Measurements from ENCODE around the gene HYOU1. TPM values are rescaled to one million over a fixed set of nuclear protein-coding genes. Genes with fewer than 3 reads are reported as not detected.

Gene HYOU1
- total and polyA plus RNA-seq, 10 donors: 12.3 to 131 (median 72.0) TPM

DNA sequence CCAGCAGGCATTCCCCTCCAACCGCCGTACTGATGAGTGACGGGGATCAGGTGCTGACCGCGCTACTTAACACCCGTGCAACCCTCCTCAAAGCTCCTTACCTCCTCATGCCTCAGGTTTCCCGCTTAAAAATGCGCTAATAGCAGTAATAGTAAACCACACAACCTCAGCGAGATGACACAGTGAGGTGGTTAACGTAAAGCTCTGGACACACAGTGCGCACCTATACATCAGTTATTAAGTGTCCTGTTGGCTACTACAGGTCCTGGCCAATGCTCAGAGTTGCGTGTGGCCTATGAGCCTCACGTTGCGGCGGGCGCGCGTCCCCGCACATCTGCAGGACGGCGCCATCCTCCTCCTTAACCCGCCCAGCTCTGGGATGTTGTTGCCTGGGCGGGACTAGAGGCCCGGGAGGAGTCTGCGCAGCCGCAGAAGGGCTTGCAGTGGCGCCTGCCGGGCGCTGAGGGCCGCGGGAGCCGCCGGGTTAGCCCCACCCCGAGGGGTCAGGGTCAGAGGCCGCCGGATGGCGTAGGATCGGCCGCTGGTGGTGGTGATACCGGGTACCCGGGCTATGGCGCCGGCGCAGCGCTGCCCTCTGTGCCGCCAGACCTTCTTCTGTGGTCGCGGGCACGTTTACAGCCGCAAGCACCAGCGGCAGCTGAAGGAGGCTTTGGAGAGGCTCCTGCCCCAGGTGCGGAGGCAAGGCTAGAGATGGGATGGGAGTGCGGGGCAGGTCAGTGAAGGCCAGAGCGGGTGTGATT, 59.2 kb downstream of the HYOU1 start, which contains the start of gene CENATAC:
Gene CENATAC, plus strand, starts transcription at position 512 of the 761 bp plus-strand sequence. Its CDS starts 60 bp downstream, at position 572.
- H3K27ac ChIP-seq: peak within 1 kb of the TSS; percentile 67 to 90 (median 86)
- DNase-seq: peak; percentile 99
- intact Hi-C loops (cut with DNase I; ENCODE audit: low total_unique reads): no loop called here
- H3K4me3 ChIP-seq: peak within 1 kb of the TSS; percentile 62 to 87 (median 81)
- 0 to 1% (median 1%) methylated on average over 32 to 54 of the region's 54 CpGs for WGBS, 5 donors
- H3K36me3 ChIP-seq: peaks cover 0 to 39% (median 22%) of the 10 kb centered on the region in 6 donors
- H3K4me1 ChIP-seq: peaks cover 17 to 53% (median 35%) of the 10 kb centered on the region in 6 donors
- H3K27me3 ChIP-seq (replicated peaks in 1 of 7): no peaks in the 10 kb centered on the region
- no peaks in the 10 kb centered on the region for H3K9me3 ChIP-seq
- TF ChIP-seq POLR2AphosphoS5 (IDR thresholded peaks at IDR 0.05): peak; percentile 92 to 96 (median 95)
- TF ChIP-seq POLR2A (IDR thresholded peaks at IDR 0.05): peak in 1 of 3 donors; percentile 36
- TF ChIP-seq, protein P1, sequence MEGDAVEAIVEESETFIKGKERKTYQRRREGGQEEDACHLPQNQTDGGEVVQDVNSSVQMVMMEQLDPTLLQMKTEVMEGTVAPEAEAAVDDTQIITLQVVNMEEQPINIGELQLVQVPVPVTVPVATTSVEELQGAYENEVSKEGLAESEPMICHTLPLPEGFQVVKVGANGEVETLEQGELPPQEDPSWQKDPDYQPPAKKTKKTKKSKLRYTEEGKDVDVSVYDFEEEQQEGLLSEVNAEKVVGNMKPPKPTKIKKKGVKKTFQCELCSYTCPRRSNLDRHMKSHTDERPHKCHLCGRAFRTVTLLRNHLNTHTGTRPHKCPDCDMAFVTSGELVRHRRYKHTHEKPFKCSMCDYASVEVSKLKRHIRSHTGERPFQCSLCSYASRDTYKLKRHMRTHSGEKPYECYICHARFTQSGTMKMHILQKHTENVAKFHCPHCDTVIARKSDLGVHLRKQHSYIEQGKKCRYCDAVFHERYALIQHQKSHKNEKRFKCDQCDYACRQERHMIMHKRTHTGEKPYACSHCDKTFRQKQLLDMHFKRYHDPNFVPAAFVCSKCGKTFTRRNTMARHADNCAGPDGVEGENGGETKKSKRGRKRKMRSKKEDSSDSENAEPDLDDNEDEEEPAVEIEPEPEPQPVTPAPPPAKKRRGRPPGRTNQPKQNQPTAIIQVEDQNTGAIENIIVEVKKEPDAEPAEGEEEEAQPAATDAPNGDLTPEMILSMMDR (IDR thresholded peaks at IDR 0.05 in 8 of 11, conservative IDR thresholded peaks at IDR 0.05 in 3 of 11): peak in 9 of 11 experiments; percentile 1 to 70 (median 44)

DNA sequence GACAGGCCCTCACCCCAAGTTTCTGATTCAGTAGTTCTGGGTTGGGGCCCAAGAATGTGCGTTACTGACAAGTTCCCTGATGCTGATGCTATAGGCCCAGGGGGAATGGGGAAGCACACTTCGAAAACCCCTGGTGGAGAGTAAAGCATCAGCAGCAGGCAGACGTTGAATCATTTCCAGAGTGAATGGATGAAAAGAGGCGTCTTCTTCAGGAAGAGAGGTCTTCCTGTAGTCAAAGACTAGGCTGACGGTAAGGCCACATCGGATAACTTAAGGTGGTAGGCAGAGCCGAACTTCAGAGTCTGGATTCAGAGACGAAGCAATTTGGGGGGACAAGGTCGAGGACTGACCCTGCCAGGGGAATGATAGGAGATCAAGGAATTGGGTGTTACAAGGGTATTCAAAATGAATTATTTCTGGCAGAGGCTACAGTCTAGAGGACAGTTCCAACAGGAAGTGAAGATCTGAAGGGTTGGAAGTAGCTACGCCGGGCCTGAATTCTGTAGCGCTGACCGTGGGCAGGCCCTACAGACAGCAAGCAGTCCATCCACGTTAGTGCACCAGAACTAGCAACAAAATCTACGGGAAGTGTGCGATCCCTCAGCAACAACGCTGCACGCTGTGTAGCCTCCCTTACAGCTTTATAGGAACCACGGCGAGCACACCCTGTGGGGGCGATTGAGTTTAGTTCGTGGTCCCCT, 59.9 kb downstream of the HYOU1 start:
- Histone ChIP-seq H3K4me1 (peaks cover 17 to 53% (median 35%) of the 10 kb centered on the region in 6 donors), H3K27ac (peak overlapping the region; percentile 67 to 90 (median 86)), H3K9me3 (no peaks in the 10 kb centered on the region), H3K36me3 (peaks cover 0 to 31% (median 15%) of the 10 kb centered on the region in 6 donors), H3K27me3 (replicated peaks in 1 of 7) (no peaks in the 10 kb centered on the region), H3K4me3 (peak overlapping the region; percentile 62 to 87 (median 81))
- intact Hi-C loops (cut with DNase I; ENCODE audit: low total_unique reads): no loop called here
- peak; percentile 73 for DNase-seq
- TF ChIP-seq, protein P1 (IDR thresholded peaks at IDR 0.05 in 8 of 11, conservative IDR thresholded peaks at IDR 0.05 in 3 of 11): peak in 2 of 11 experiments; percentile 19 to 28
- no peak for TF ChIP-seq POLR2A (IDR thresholded peaks at IDR 0.05)
- 6 to 9% (median 8%) methylated on average over 22 of the region's 22 CpGs for WGBS, 5 donors

Small RNA genes lying within 50 kb of the gene (microRNA-seq; reads per million reads assigned to microRNA genes)
- gene MIR3656: 0 to 0.28 (median 0) reads per million in 3 donors

Small RNA genes lying within 50 kb of the gene (small RNA-seq; reads per million reads assigned to genes)
- gene AP003392.2: 0 reads per million in 4 donors
- 0 reads per million in 4 donors for gene RF00017
- gene RF00019: 0 reads per million in 4 donors

Other genes with a start within 250 kb of the HYOU1 start
- 10 to 100 TPM; 25.0 to 66.6 (median 33.2) TPM for gene CXCR5, start 173.3 kb downstream of the HYOU1 start, total RNA-seq
- 10 to 100 TPM; 35.4 to 50.7 (median 39.6) TPM for gene CXCR5, start 173.3 kb downstream of the HYOU1 start, polyA plus RNA-seq
- 10 to 100 TPM; 19.8 to 58.0 (median 39.0) TPM for gene BCL9L, start 131.3 kb downstream of the HYOU1 start, total RNA-seq
- gene BCL9L, start 131.3 kb downstream of the HYOU1 start, polyA plus RNA-seq: 10 to 100 TPM in 1 of 3 donors, 1 to 10 TPM in 2; 2.5 to 14.2 (median 2.6) TPM
- gene UPK2, start 100.9 kb downstream of the HYOU1 start, total RNA-seq: not detected
- under 1 TPM in 2 of 3 donors, not detected in 1; 0.09 to 0.13 TPM for gene UPK2, start 100.9 kb downstream of the HYOU1 start, polyA plus RNA-seq
- not detected for gene FOXR1, start 85.4 kb downstream of the HYOU1 start, total RNA-seq
- not detected for gene FOXR1, start 85.4 kb downstream of the HYOU1 start, polyA plus RNA-seq
- 10 to 100 TPM; 39.2 to 86.2 (median 66.7) TPM for gene CENATAC, start 59.1 kb downstream of the HYOU1 start, total RNA-seq
- 10 to 100 TPM; 27.0 to 80.8 (median 44.1) TPM for gene CENATAC, start 59.1 kb downstream of the HYOU1 start, polyA plus RNA-seq
- gene RPS25, start 38.9 kb downstream of the HYOU1 start, total RNA-seq: 1,000 to 10,000 TPM in 6 of 7 donors, 100 to 1,000 TPM in 1; 945 to 1,264 (median 1,141) TPM
- gene RPS25, start 38.9 kb downstream of the HYOU1 start, polyA plus RNA-seq: 1,000 to 10,000 TPM; 4,407 to 5,214 (median 4,978) TPM
- 10 to 100 TPM; 43.0 to 61.8 (median 54.4) TPM for gene TRAPPC4, start 38.4 kb downstream of the HYOU1 start, total RNA-seq
- gene TRAPPC4, start 38.4 kb downstream of the HYOU1 start, polyA plus RNA-seq: 10 to 100 TPM; 33.1 to 53.0 (median 47.6) TPM
- 10 to 100 TPM in 6 of 7 donors, 1 to 10 TPM in 1; 9.9 to 26.0 (median 15.9) TPM for gene SLC37A4, start 26.3 kb downstream of the HYOU1 start, total RNA-seq
- gene SLC37A4, start 26.3 kb downstream of the HYOU1 start, polyA plus RNA-seq: 10 to 100 TPM in 2 of 3 donors, 1 to 10 TPM in 1; 8.2 to 12.6 (median 10.1) TPM
- 10 to 100 TPM; 30.1 to 48.7 (median 44.8) TPM for gene VPS11, start 10.6 kb upstream of the HYOU1 start, total RNA-seq
- 10 to 100 TPM; 41.8 to 66.7 (median 42.4) TPM for gene VPS11, start 10.6 kb upstream of the HYOU1 start, polyA plus RNA-seq
- gene HMBS, start 27.7 kb upstream of the HYOU1 start, total RNA-seq: 10 to 100 TPM in 6 of 7 donors, 1 to 10 TPM in 1; 7.4 to 42.6 (median 14.1) TPM
- gene HMBS, start 27.7 kb upstream of the HYOU1 start, polyA plus RNA-seq: 10 to 100 TPM; 22.8 to 42.0 (median 23.3) TPM
- 10 to 100 TPM; 27.7 to 58.9 (median 37.3) TPM for gene DPAGT1, start 44.6 kb upstream of the HYOU1 start, total RNA-seq
- gene DPAGT1, start 44.6 kb upstream of the HYOU1 start, polyA plus RNA-seq: 10 to 100 TPM; 20.7 to 28.9 (median 26.4) TPM
- 10 to 100 TPM; 15.2 to 19.6 (median 17.6) TPM for gene C2CD2L, start 50.1 kb upstream of the HYOU1 start, total RNA-seq
- 10 to 100 TPM in 1 of 3 donors, 1 to 10 TPM in 2; 5.8 to 13.3 (median 9.8) TPM for gene C2CD2L, start 50.1 kb upstream of the HYOU1 start, polyA plus RNA-seq
- 10 to 100 TPM; 30.4 to 40.7 (median 34.3) TPM for gene HINFP, start 64.4 kb upstream of the HYOU1 start, total RNA-seq
- gene HINFP, start 64.4 kb upstream of the HYOU1 start, polyA plus RNA-seq: 10 to 100 TPM; 12.8 to 19.6 (median 13.4) TPM
- under 1 TPM in 4 of 7 donors, not detected in 3; 0.17 to 0.32 (median 0.23) TPM for gene ABCG4, start 91.8 kb upstream of the HYOU1 start, total RNA-seq
- gene ABCG4, start 91.8 kb upstream of the HYOU1 start, polyA plus RNA-seq: under 1 TPM in 2 of 3 donors, not detected in 1; 0.03 to 0.06 TPM
- gene NLRX1, start 111.5 kb upstream of the HYOU1 start, total RNA-seq: 10 to 100 TPM; 13.2 to 18.7 (median 15.4) TPM
- gene NLRX1, start 111.5 kb upstream of the HYOU1 start, polyA plus RNA-seq: 10 to 100 TPM in 1 of 3 donors, 1 to 10 TPM in 2; 3.6 to 10.6 (median 5.3) TPM
- gene NHERF4, start 128.3 kb upstream of the HYOU1 start, total RNA-seq: not detected
- gene NHERF4, start 128.3 kb upstream of the HYOU1 start, polyA plus RNA-seq: under 1 TPM in 1 of 3 donors, not detected in 2; 0.12 TPM
- gene CBL, start 149.1 kb upstream of the HYOU1 start, total RNA-seq: 10 to 100 TPM; 41.0 to 56.3 (median 48.9) TPM
- 10 to 100 TPM in 1 of 3 donors, 1 to 10 TPM in 2; 9.4 to 10.1 (median 9.5) TPM for gene CBL, start 149.1 kb upstream of the HYOU1 start, polyA plus RNA-seq